ENCODE data around the gene KIZ. TPM values are rescaled to one million over a fixed set of nuclear protein-coding genes. Genes with fewer than 3 reads are reported as not detected.

The KIZ gene
- total RNA-seq, 1 donor from 2014 or later, result 15.0 TPM

GRCh38 chr20:21289651-21290050 is 163.8 kb downstream of the KIZ start:
- Mint-ChIP-seq H3K9me3 (ENCODE audit: unreplicated experiment) (no peaks in the 10 kb centered on the region), H3K4me1 (ENCODE audit: unreplicated experiment) (peaks cover 5% of the 10 kb centered on the region), H3K27me3 (ENCODE audit: unreplicated experiment) (peaks cover 5% of the 10 kb centered on the region), H3K27ac (ENCODE audit: unreplicated experiment) (no peak overlapping the region), H3K4me3 (ENCODE audit: unreplicated experiment) (no peak overlapping the region), H3K36me3 (ENCODE audit: low read depth, unreplicated experiment) (no peaks in the 10 kb centered on the region)
- TF ChIP-seq CTCF (IDR thresholded peaks at IDR 0.05; ENCODE audit: unreplicated experiment), result no peak
- no peak for DNase-seq (ENCODE audit: low spot score)

- H3K27me3 Mint-ChIP-seq (ENCODE audit: unreplicated experiment), result peaks cover 5% of the 10 kb centered on the region
- DNase-seq (ENCODE audit: low spot score), result no peak
Measured at GRCh38 chr20:21291026-21291425, 165.1 kb downstream of the KIZ start.

GRCh38 chr20:21294755-21295154 is 168.9 kb downstream of the KIZ start:
- Mint-ChIP-seq H3K4me1 (ENCODE audit: unreplicated experiment) (peaks cover 8% of the 10 kb centered on the region), H3K36me3 (ENCODE audit: low read depth, unreplicated experiment) (no peaks in the 10 kb centered on the region), H3K27me3 (ENCODE audit: unreplicated experiment) (peaks cover 1% of the 10 kb centered on the region), H3K27ac (ENCODE audit: unreplicated experiment) (no peak overlapping the region), H3K9me3 (ENCODE audit: unreplicated experiment) (no peaks in the 10 kb centered on the region), H3K4me3 (ENCODE audit: unreplicated experiment) (no peak overlapping the region)
- DNase-seq (ENCODE audit: low spot score), result no peak
- TF ChIP-seq CTCF (IDR thresholded peaks at IDR 0.05; ENCODE audit: unreplicated experiment), result no peak

More at GRCh38 chr20:21291026-21291425, 165.1 kb downstream of the KIZ start:
- H3K4me3 Mint-ChIP-seq (ENCODE audit: unreplicated experiment), result no peak overlapping the region
- H3K4me1 Mint-ChIP-seq (ENCODE audit: unreplicated experiment), result peaks cover 5% of the 10 kb centered on the region
- no peak for TF ChIP-seq CTCF (IDR thresholded peaks at IDR 0.05; ENCODE audit: unreplicated experiment)
- no peaks in the 10 kb centered on the region for H3K9me3 Mint-ChIP-seq (ENCODE audit: unreplicated experiment)
- H3K36me3 Mint-ChIP-seq (ENCODE audit: low read depth, unreplicated experiment), result no peaks in the 10 kb centered on the region
- H3K27ac Mint-ChIP-seq (ENCODE audit: unreplicated experiment), result no peak overlapping the region

Other genes with a start within 250 kb of the KIZ start
- not detected for gene LINC00237, start 19.7 kb upstream of the KIZ start, total RNA-seq (ENCODE audit: unreplicated experiment)
- gene XRN2, start 177.2 kb downstream of the KIZ start, total RNA-seq (ENCODE audit: unreplicated experiment), result 76.4 TPM